ENCODE measurements around the gene RBM20. TPM values are rescaled to one million over a fixed set of nuclear protein-coding genes. Genes with fewer than 3 reads are reported as not detected.

RBM20 gene
- total RNA-seq, 1 donor, result 0.09 TPM

DNA sequence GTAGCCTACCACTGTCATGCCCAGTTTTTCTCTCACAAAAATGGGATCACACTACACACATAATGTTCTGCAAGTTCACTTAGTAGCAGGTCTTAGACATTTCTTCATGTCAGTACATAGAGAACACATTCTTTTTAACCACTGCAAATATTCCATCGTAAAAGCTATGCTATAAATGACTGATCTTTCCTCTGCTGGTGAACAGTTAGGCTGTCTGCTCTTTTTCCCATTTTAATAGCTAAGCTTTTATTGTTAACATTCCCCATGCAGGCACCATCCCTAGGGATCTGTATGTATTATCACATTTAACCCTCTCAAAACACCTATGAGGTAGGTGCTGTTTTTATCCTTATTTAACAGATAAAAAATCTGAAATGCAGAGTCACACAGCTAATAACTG lies 181.4 kb downstream of the RBM20 start:
- TF ChIP-seq, protein P1, sequence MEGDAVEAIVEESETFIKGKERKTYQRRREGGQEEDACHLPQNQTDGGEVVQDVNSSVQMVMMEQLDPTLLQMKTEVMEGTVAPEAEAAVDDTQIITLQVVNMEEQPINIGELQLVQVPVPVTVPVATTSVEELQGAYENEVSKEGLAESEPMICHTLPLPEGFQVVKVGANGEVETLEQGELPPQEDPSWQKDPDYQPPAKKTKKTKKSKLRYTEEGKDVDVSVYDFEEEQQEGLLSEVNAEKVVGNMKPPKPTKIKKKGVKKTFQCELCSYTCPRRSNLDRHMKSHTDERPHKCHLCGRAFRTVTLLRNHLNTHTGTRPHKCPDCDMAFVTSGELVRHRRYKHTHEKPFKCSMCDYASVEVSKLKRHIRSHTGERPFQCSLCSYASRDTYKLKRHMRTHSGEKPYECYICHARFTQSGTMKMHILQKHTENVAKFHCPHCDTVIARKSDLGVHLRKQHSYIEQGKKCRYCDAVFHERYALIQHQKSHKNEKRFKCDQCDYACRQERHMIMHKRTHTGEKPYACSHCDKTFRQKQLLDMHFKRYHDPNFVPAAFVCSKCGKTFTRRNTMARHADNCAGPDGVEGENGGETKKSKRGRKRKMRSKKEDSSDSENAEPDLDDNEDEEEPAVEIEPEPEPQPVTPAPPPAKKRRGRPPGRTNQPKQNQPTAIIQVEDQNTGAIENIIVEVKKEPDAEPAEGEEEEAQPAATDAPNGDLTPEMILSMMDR (IDR thresholded peaks at IDR 0.05; ENCODE audit: insufficient read depth, low read length), result no peak
- no peak for DNase-seq (ENCODE audit: low read depth)

DNA sequence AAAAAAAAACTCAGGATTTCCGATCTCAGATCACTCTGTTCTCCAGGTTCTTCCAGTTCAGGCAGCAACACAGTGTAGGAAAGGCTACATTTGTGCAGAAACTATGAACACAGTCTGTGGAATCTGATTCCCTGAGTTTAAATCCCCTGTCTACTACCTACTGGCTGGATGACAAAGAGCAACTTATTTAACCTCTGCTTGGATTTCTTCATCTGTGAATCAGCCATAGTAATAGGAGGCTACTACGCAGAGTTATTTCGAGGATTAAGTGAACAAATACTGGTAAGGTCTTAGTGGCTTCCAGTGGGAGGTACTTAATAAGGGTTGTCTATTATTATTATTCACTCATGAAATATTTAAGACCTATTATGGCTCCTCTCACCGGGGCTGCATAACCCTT lies 183.3 kb downstream of the RBM20 start:
- DNase-seq (ENCODE audit: low read depth), result peak; percentile 69
- no peak overlapping the region for H3K4me3 ChIP-seq (ENCODE audit: low read depth, low read length)
- TF ChIP-seq, protein P1 (IDR thresholded peaks at IDR 0.05; ENCODE audit: insufficient read depth, low read length), result no peak

More for the DNA sequence above, 181.4 kb downstream of the RBM20 start:
- no peak overlapping the region for H3K4me3 ChIP-seq (ENCODE audit: low read depth, low read length)

DNA sequence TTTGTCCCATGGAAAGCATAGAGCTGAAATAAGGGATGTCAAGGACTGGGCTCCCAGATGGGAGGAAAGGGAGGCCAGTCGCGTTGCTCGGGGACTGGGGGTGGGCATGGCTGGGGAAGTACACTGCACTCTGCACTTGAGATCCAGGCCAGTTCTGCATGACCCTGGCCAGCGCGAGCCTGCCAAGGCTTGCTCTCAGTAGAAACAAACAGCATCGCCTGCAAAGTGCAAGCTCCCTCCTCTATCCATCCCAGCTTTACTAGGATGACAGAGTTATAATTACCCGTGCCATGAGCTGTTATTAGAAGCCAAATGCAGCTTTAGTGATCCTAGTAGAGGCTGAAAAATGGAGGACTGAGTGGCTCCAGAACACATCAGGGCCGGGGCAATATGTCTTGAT lies 183.7 kb downstream of the RBM20 start:
- TF ChIP-seq, protein P1 (IDR thresholded peaks at IDR 0.05; ENCODE audit: insufficient read depth, low read length), result no peak
- no peak for DNase-seq (ENCODE audit: low read depth)
- H3K4me3 ChIP-seq (ENCODE audit: low read depth, low read length), result no peak overlapping the region

DNA sequence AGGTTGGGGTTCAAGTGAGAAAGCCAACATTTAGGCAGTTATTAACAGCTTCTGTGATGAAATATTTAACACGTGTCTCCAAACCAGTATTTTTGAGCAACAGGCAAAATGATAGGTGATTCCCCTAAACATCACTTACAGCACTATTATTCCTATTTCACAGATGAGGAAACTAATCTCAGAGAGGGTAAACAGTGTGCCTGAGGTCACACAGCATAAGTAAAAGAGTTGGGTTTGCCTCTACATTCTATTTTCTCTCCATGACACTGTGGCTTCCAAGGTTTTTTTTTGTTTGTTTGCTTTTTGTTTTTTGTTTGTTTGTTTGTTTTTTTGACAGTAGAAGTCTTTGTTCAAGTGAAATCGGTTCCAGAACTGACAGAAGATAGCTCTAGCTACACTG lies 184.4 kb downstream of the RBM20 start:
- DNase-seq (ENCODE audit: low read depth), result no peak
- H3K4me3 ChIP-seq (ENCODE audit: low read depth, low read length), result no peak overlapping the region
- TF ChIP-seq, protein P1 (IDR thresholded peaks at IDR 0.05; ENCODE audit: insufficient read depth, low read length), result no peak

DNA sequence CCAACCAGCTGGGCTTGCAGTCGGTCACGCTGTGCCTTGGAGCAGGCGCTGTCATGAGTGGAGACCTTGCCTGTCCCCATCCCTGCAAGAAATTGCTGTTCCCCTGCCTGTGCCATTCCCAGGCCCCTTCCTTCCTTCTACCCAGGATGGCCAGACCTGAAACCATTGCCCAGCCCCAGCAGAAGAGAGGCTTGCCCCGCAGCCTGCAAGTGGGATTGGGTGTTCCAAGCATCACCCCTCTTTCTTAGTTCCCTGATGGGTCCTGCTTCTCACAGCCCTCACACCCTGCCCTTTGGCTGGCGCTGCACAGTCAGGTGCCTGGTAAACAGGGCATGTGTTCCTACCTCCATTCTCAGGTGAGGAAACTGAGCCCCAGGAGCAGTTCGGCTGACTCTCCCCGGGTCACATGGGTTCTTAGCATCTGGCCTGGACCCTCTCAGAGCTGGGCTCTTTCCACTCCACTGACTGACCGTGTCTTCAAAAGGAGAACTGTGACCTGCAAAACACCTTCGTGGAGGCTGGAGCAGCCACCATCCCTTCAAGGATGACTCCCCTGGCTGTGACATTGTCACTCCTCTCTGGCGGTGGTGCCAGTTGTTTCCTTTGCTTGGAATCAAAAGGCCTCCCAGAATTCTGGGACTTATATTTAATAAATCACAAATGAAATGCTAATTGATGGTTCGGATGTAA lies 185.7 kb downstream of the RBM20 start:
- no peak for DNase-seq (ENCODE audit: low read depth)
- TF ChIP-seq, protein P1 (IDR thresholded peaks at IDR 0.05; ENCODE audit: insufficient read depth, low read length), result no peak
- H3K4me3 ChIP-seq (ENCODE audit: low read depth, low read length), result no peak overlapping the region

DNA sequence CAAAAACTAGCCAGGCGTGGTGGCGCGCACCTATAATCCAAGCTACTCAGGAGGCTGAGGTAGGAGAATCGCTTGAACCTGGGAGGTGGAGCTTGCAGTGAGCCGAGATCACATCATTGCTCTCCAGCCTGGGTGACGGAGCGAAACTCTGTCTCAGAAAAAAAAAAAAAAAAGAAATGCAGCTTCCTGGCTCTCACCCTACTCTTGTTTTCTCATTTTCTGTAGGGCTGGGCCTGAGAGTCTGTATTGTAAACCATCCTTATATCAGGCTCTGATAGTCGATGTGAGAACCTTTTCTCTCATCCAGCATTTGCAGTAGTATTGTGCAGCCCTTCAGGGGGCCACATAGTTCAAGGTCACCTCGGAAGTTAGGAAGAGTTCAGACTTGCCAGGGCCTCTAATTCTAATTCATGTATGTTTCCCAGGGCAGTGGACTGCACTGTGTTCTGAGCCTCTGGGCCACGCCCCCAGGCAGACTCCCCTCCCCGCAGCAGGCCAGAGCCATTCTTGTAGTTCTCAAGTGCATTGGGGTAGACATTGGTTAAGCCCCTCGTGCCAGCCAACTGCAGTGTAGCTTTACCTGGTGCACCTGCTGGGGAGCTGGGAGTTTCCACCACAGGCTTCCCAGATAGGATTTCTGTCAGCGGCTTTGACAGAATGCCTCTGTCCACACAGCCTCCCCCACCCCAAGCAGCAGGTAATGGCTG lies 189.3 kb downstream of the RBM20 start:
- no peak overlapping the region for H3K4me3 ChIP-seq (ENCODE audit: low read depth, low read length)
- no peak for DNase-seq (ENCODE audit: low read depth)
- TF ChIP-seq, protein P1 (IDR thresholded peaks at IDR 0.05; ENCODE audit: insufficient read depth, low read length), result no peak
